ENCODE results near the gene MRPS25.

GRCh38 chr3:15102836-15103235 lies 37.7 kb upstream of the MRPS25 start:
- TF ChIP-seq POLR2AphosphoS5 (IDR thresholded peaks at IDR 0.05) (no peak), POLR2A (IDR thresholded peaks at IDR 0.05) (no peak), EP300 (IDR thresholded peaks at IDR 0.05; ENCODE audit: low read depth) (no peak)
- TF ChIP-seq, protein P1, sequence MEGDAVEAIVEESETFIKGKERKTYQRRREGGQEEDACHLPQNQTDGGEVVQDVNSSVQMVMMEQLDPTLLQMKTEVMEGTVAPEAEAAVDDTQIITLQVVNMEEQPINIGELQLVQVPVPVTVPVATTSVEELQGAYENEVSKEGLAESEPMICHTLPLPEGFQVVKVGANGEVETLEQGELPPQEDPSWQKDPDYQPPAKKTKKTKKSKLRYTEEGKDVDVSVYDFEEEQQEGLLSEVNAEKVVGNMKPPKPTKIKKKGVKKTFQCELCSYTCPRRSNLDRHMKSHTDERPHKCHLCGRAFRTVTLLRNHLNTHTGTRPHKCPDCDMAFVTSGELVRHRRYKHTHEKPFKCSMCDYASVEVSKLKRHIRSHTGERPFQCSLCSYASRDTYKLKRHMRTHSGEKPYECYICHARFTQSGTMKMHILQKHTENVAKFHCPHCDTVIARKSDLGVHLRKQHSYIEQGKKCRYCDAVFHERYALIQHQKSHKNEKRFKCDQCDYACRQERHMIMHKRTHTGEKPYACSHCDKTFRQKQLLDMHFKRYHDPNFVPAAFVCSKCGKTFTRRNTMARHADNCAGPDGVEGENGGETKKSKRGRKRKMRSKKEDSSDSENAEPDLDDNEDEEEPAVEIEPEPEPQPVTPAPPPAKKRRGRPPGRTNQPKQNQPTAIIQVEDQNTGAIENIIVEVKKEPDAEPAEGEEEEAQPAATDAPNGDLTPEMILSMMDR (IDR thresholded peaks at IDR 0.05) = no peak
